ENCODE measurements around the gene PLA2G2A. TPM values are rescaled to one million over a fixed set of nuclear protein-coding genes. Genes with fewer than 3 reads are reported as not detected.

The PLA2G2A gene
- total and polyA plus RNA-seq, 2 donors (not counting 1 experiment from before 2014, with no cell fraction given), result not detected

DNA sequence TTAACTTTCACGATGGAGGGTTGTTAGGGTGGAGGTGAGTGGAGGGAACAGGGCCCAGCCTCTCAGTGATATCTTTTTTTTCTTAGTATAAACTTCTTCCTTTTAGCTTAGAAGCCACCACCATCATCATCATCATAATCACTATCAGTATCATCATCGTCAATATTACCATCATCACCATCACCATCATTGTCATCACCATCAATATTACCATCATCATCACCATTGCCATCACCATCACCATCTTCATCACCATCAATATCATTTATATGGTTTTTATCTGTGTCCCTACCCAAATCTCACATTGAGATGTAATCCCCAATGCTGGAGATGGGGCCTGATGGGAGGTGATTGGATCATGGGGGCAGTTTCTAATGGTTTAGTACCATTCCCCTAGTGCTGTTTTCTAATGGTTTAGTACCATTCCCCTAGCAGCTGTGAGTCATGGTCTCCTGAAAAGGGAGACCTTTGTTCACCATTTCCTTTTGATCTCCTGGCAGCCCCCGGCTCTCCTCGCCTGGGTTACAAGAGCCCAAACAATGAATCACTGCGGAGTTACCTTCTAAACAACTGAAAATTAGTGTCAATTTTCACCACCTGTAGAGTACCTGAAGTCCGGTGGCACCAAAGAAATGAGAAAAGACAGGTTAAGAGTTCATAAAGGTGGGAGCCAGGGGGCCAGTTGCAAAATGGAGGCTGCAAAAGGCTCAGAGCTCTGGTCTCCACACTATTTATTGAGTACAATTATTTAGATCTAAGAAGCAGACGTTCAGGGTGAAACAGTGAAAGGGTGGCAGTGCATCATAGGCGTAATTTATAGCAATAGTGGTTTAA, 52.9 kb downstream of the PLA2G2A start:
- Histone ChIP-seq H3K36me3 (replicated peaks in 1 of 2; ENCODE audit: control extremely low read depth in 1 of 2, control insufficient read depth in 1 of 2, extremely low read depth in 1 of 2, insufficient read depth in 2 of 2, low read length in 1 of 2) (no peaks in the 10 kb centered on the region), H3K4me1 (ENCODE audit: control insufficient read depth in 2 of 2, insufficient read depth in 2 of 2, low read length in 2 of 2) (no peaks in the 10 kb centered on the region), H3K27ac (ENCODE audit: low read length in 2 of 2) (no peak overlapping the region), H2AFZ (ENCODE audit: insufficient read depth, low read depth, low read length, poor library complexity, severe bottlenecking) (no peak overlapping the region), H3K9me3 (ENCODE audit: control extremely low read depth in 1 of 3, control insufficient read depth in 2 of 3, insufficient read depth in 1 of 3, low read length in 2 of 3) (peaks cover 0 to 11% (median 9%) of the 10 kb centered on the region in 3 donors), H3K27me3 (replicated peaks in 1 of 4; ENCODE audit: control extremely low read depth in 1 of 4, control insufficient read depth in 3 of 4, insufficient read depth in 4 of 4, low read length in 3 of 4) (peaks cover 0 to 5% (median 0%) of the 10 kb centered on the region in 4 experiments), H3K9ac (ENCODE audit: low read length) (no peak overlapping the region), H3K79me2 (ENCODE audit: control insufficient read depth, insufficient read depth, low read length) (no peaks in the 10 kb centered on the region), H3K4me2 (replicated peaks; ENCODE audit: low read depth, low read length, poor library complexity, severe bottlenecking) (no peak overlapping the region), H4K20me1 (ENCODE audit: control insufficient read depth, insufficient read depth, low read length, poor library complexity, severe bottlenecking) (no peaks in the 10 kb centered on the region), H3K4me3 (ENCODE audit: control extremely low read depth in 1 of 5, extremely low read depth in 1 of 5, insufficient read depth in 1 of 5, low read depth in 2 of 5, low read length in 4 of 5) (no peak overlapping the region)
- TF ChIP-seq, protein P1, sequence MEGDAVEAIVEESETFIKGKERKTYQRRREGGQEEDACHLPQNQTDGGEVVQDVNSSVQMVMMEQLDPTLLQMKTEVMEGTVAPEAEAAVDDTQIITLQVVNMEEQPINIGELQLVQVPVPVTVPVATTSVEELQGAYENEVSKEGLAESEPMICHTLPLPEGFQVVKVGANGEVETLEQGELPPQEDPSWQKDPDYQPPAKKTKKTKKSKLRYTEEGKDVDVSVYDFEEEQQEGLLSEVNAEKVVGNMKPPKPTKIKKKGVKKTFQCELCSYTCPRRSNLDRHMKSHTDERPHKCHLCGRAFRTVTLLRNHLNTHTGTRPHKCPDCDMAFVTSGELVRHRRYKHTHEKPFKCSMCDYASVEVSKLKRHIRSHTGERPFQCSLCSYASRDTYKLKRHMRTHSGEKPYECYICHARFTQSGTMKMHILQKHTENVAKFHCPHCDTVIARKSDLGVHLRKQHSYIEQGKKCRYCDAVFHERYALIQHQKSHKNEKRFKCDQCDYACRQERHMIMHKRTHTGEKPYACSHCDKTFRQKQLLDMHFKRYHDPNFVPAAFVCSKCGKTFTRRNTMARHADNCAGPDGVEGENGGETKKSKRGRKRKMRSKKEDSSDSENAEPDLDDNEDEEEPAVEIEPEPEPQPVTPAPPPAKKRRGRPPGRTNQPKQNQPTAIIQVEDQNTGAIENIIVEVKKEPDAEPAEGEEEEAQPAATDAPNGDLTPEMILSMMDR (IDR thresholded peaks at IDR 0.05), result no peak
- TF ChIP-seq EZH2 (IDR thresholded peaks at IDR 0.05; ENCODE audit: borderline replicate concordance, insufficient read depth, low read depth, low read length, poor library complexity, severe bottlenecking), result no peak
- no peak overlapping the region for H3K27ac Mint-ChIP-seq
- intact Hi-C loops (cut with micrococcal nuclease), result no loop called here
- peaks cover 3% of the 10 kb centered on the region for H3K9me3 Mint-ChIP-seq (ENCODE audit: insufficient read depth)
- no peaks in the 10 kb centered on the region for H3K4me1 Mint-ChIP-seq
- H3K27me3 Mint-ChIP-seq, result peaks cover 4% of the 10 kb centered on the region
- CTCF ChIA-PET, result interaction anchor here (1.2 kb wide), 1 partner anchor 227 kb away, joined by 4 read pairs; no protein-coding TSS in a partner anchor
- POLR2A ChIA-PET, result no interaction called here
- ATAC-seq (ENCODE audit: low read depth) (no peak), DNase-seq (no peak)
- H3K4me3 Mint-ChIP-seq, result no peak overlapping the region
- 80% methylated on average over 2 of the region's 8 CpGs for WGBS (ENCODE audit: insufficient coverage)

Other genes starting within 250 kb of the PLA2G2A start
- 30.4 and 31.3 TPM in 2 replicates for gene TMCO4, start 179.7 kb downstream of the PLA2G2A start, total RNA-seq
- gene TMCO4, start 179.7 kb downstream of the PLA2G2A start, polyA plus RNA-seq, result 17.3 and 21.7 TPM in 2 replicates
- not detected in 2 replicates for gene RNF186, start 164.3 kb downstream of the PLA2G2A start, total RNA-seq
- gene RNF186, start 164.3 kb downstream of the PLA2G2A start, polyA plus RNA-seq, result not detected in 2 replicates
- gene OTUD3, start 97.2 kb downstream of the PLA2G2A start, total RNA-seq, result 19.0 and 19.6 TPM in 2 replicates
- 4.2 and 6.6 TPM in 2 replicates for gene OTUD3, start 97.2 kb downstream of the PLA2G2A start, polyA plus RNA-seq
- not detected in 2 replicates for gene PLA2G2E, start 56.0 kb downstream of the PLA2G2A start, total RNA-seq
- not detected in 2 replicates for gene PLA2G2E, start 56.0 kb downstream of the PLA2G2A start, polyA plus RNA-seq
- not detected in 2 replicates for gene PLA2G5, start 90.6 kb upstream of the PLA2G2A start, total RNA-seq
- not detected in 2 replicates for gene PLA2G5, start 90.6 kb upstream of the PLA2G2A start, polyA plus RNA-seq
- gene PLA2G2D, start 139.9 kb upstream of the PLA2G2A start, total RNA-seq, result 1.7 and 2.3 TPM in 2 replicates
- gene PLA2G2D, start 139.9 kb upstream of the PLA2G2A start, polyA plus RNA-seq, result 2.2 and 2.8 TPM in 2 replicates
- not detected in 2 replicates for gene PLA2G2F, start 159.7 kb upstream of the PLA2G2A start, total RNA-seq
- gene PLA2G2F, start 159.7 kb upstream of the PLA2G2A start, polyA plus RNA-seq, result not detected in 2 replicates
- gene UBXN10, start 206.5 kb upstream of the PLA2G2A start, total RNA-seq, result 0.25 and 0.53 TPM in 2 replicates
- gene UBXN10, start 206.5 kb upstream of the PLA2G2A start, polyA plus RNA-seq, result 0.07 and 0.10 TPM in 2 replicates
- gene PLA2G2C, start 206.9 kb upstream of the PLA2G2A start, total RNA-seq, result 0.10 TPM in 1 of 2 replicates, not detected in the other
- gene PLA2G2C, start 206.9 kb upstream of the PLA2G2A start, polyA plus RNA-seq, result 0.03 TPM in 1 of 2 replicates, not detected in the other

All from B cell (primary cell).